Measurements from ENCODE around the gene CAND1.

The CAND1 gene

GRCh38 chr12:67263471-67263870 lies 5.7 kb upstream of the CAND1 start:
- in situ Hi-C loops (cut with HindIII; ENCODE audit: low sequenced_read_pairs) = no loop called here

GRCh38 chr12:67268335-67268895 lies 743 bp upstream of the CAND1 start:
- H3K4me3 ChIP-seq (ENCODE audit: low read depth, low read length) = peak overlapping the region; percentile 90
- DNase-seq (ENCODE audit: low read depth) = peak; percentile 99
- TF ChIP-seq CTCF (IDR thresholded peaks at IDR 0.05; ENCODE audit: low read depth, low read length, missing control alignments) = no peak
- in situ Hi-C loops (cut with HindIII; ENCODE audit: low sequenced_read_pairs) = no loop called here

More at GRCh38 chr12:67263471-67263870, 5.7 kb upstream of the CAND1 start:
- TF ChIP-seq CTCF (IDR thresholded peaks at IDR 0.05; ENCODE audit: low read depth, low read length, missing control alignments) = no peak
- DNase-seq (ENCODE audit: low read depth) = no peak
- no peak overlapping the region for H3K4me3 ChIP-seq (ENCODE audit: low read depth, low read length)

GRCh38 chr12:67269633-67270573 lies 745 bp downstream of the CAND1 start:
- peak; percentile 0 for TF ChIP-seq CTCF (IDR thresholded peaks at IDR 0.05; ENCODE audit: low read depth, low read length, missing control alignments)
- DNase-seq (ENCODE audit: low read depth) = no peak
- in situ Hi-C loops (cut with HindIII; ENCODE audit: low sequenced_read_pairs) = loop anchor here (10.0 kb wide), 1 partner anchor 195 kb away; no protein-coding TSS in a partner anchor
- H3K4me3 ChIP-seq (ENCODE audit: low read depth, low read length) = peak overlapping the region; percentile 90

- no peak for DNase-seq (ENCODE audit: low read depth)
- in situ Hi-C loops (cut with HindIII; ENCODE audit: low sequenced_read_pairs) = loop anchor here (10.0 kb wide), 1 partner anchor 196 kb away; no protein-coding TSS in a partner anchor
- TF ChIP-seq CTCF (IDR thresholded peaks at IDR 0.05; ENCODE audit: low read depth, low read length, missing control alignments) = no peak
- peak overlapping the region; percentile 90 for H3K4me3 ChIP-seq (ENCODE audit: low read depth, low read length)
These were observed 1.5 kb downstream of the CAND1 start for GRCh38 chr12:67270622-67271021.

GRCh38 chr12:67271976-67272375 lies 2.8 kb downstream of the CAND1 start:
- no peak overlapping the region for H3K4me3 ChIP-seq (ENCODE audit: low read depth, low read length)
- no peak for TF ChIP-seq CTCF (IDR thresholded peaks at IDR 0.05; ENCODE audit: low read depth, low read length, missing control alignments)
- DNase-seq (ENCODE audit: low read depth) = peak; percentile 23
- in situ Hi-C loops (cut with HindIII; ENCODE audit: low sequenced_read_pairs) = loop anchor here (10.0 kb wide), 1 partner anchor 197 kb away; no protein-coding TSS in a partner anchor

GRCh38 chr12:67274186-67274585 lies 5.0 kb downstream of the CAND1 start:
- no peak for TF ChIP-seq CTCF (IDR thresholded peaks at IDR 0.05; ENCODE audit: low read depth, low read length, missing control alignments)
- in situ Hi-C loops (cut with HindIII; ENCODE audit: low sequenced_read_pairs) = loop anchor here (10.0 kb wide), 1 partner anchor 199 kb away; no protein-coding TSS in a partner anchor
- no peak overlapping the region for H3K4me3 ChIP-seq (ENCODE audit: low read depth, low read length)
- no peak for DNase-seq (ENCODE audit: low read depth)
